Cardiac septum (tissue), 1 donor: Measurements from ENCODE around the gene MYZAP. TPM values are rescaled to one million over a fixed set of nuclear protein-coding genes. Genes with fewer than 3 reads are reported as not detected.

Experiments used
- DNase-seq: peaks from one replicate; pipeline ENCODE4 v3.0.0-alpha.2; 2020; ENCODE audit warnings: low spot score
- intact Hi-C: fragments of 100-400 bp; cut with DNase I; formaldehyde crosslinking; loops from one replicate; pipeline ENCODE4 v1.14.0; 2022
- total RNA-seq: library from RNA; stranded (reverse); fragmentation: NEBNext Ultra II Directional; extraction: Animal tissue kit (Norgen Biotek cat#: 25700); gene quantifications from one replicate; pipeline ENCODE4 v1.2.1, GENCODE V29; 2021
- donor health status: DM: no; HTN: no; CAD: no.

Gene MYZAP
- total RNA-seq, 1 donor from 2014 or later = 658 TPM

- DNase-seq = no peak
- intact Hi-C loops = no loop called here
Measured at GRCh38 chr15:57586661-57587424, 4.9 kb upstream of the MYZAP start.

GRCh38 chr15:57589281-57589680, 2.4 kb upstream of the MYZAP start:
- intact Hi-C loops = no loop called here
- DNase-seq = no peak

DNA sequence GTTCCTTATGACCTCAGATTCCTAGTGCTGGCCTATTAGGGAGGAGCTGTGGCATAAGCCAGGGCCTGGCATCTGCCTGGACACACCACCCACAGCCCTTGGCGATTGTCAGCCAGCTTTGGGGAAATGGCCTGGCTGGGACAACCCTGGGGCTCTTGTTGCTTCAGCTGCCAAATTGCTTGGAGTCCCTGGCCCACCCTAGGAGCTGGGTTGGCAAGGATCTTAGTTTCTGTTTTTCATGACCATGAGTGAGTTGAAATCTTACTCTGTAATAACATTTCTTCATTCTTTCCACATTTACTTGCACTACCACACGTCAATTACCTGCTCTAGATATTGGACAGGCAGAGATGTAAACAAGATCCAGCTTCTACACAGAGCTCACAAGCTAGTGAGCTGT, 1.9 kb upstream of the MYZAP start:
- DNase-seq = no peak
- intact Hi-C loops = loop anchor here (2.0 kb wide), 1 partner anchor 21 kb away; no protein-coding TSS in a partner anchor

DNA sequence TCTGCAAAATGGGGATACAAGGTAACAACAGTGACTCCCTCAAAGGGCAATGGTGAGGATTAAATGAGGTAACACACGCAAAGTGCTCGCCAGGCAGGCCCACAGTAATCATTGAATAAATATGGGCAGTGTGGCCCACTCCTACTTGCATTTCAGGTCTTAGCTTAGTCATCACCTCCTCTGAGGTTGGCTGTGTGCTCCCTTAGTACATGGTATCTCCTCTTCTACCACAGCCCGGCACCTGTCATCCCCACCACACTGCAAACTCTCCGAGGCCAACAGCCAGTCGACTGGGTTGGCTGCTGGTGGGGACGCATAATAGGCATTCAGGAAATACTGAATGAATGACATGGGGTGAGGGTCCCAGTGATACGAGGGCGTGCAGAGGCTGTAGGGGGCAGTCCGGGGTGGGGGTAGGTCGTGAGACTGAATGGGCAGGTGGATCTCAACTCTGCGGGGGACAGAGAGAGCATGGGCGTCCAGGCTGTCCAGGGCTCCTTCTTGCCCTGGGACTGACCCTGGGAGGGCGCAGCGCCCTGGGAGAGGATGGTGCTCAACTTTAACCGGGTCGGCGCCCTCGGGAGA, 375 bp upstream of the MYZAP start:
- intact Hi-C loops = loop anchor here (2.0 kb wide), 1 partner anchor 23 kb away; no protein-coding TSS in a partner anchor
- DNase-seq = no peak

- no peak for DNase-seq
- intact Hi-C loops = no loop called here
Measured at GRCh38 chr15:57592426-57592825, 722 bp downstream of the MYZAP start.

DNA sequence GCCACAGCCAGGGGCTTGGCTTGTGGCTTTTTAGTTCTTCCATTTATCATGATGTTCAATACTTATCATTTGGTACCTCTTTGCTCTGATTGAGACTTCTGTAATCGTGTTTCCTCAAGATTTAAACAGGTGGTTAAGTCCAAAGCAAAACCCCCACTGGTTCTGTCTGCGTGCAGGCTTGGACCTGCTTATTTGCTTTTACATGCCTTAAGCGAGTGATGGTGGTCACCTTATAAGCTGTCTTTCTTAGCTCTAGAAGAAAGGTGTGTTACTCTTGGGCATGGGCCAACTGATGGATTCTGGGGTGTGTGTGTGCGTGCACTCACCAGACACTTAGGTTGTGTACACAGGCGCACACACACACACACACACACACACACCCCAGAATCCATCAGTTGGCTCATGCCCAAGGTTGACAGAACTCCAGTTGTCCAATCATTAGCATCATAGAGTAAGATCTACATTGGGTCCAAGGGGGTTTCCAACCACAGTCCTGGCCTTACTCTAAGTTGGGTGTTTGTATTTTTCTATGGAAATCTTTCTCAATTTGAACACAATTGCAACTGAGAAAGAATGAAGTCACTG, 1.2 kb downstream of the MYZAP start:
- no peak for DNase-seq
- intact Hi-C loops = no loop called here

GRCh38 chr15:57594479-57594878, 2.8 kb downstream of the MYZAP start:
- DNase-seq = no peak
- intact Hi-C loops = loop anchor here (2.0 kb wide), 3 partner anchors 16 to 40 kb away; no protein-coding TSS in a partner anchor

- DNase-seq = no peak
- intact Hi-C loops = loop anchor here (2.0 kb wide), 3 partner anchors 16 to 40 kb away; no protein-coding TSS in a partner anchor
Measured at GRCh38 chr15:57595011-57595866, 3.5 kb downstream of the MYZAP start.

DNA sequence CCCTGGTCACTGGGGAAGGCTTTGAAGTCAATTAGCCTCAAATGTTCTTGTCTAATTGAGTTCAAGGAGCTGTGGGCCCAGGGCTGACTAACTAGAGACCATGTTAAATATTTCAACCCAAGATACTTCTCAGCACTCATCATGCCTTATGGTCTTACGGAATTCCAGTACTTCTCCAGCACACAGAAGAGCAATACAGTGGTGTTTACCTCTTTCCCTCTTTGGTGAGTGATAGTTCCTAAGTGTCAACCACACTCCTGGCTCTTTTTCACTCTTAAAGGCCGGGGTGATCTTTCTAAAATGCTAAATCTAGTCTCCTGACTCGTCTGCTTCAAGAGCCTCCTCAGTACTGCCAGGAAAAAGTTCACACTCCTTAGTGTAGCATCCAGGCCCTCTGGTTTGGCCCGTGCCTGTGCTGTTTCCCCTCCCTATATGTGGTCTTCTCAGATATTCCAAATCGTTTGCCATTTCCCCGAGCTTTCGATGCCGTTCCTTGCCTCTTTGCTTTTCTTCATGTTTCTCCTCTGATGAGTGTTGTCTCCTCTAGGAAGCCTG, 4.7 kb downstream of the MYZAP start:
- intact Hi-C loops = loop anchor here (2.0 kb wide), 1 partner anchor 50 kb away; no protein-coding TSS in a partner anchor
- no peak for DNase-seq

DNA sequence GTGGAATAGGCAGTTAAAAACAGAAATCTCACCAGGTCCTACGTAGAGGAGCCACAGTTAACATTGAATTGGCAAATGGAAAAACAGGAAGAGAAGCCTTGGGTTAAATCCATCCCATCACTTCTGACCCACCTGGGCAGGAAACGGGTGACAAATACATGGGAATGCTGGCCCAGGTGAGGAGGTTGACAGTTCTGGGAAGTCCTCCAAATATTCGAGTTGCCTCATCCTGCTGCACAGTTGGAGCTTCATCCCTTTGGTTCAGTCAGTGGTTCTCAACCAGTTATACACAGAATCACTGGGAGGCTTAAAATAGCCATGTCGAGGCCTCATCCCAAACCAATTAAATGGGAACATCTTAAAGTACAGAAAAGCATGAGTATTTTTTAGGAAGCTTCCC, 5.3 kb downstream of the MYZAP start:
- intact Hi-C loops = loop anchor here (2.0 kb wide), 1 partner anchor 50 kb away; no protein-coding TSS in a partner anchor

GRCh38 chr15:57597431-57597830, 5.7 kb downstream of the MYZAP start:
- intact Hi-C loops = loop anchor here (2.0 kb wide), 1 partner anchor 49 kb away; no protein-coding TSS in a partner anchor
- DNase-seq = no peak

More for the DNA sequence above, 5.3 kb downstream of the MYZAP start:
- no peak for DNase-seq

DNA sequence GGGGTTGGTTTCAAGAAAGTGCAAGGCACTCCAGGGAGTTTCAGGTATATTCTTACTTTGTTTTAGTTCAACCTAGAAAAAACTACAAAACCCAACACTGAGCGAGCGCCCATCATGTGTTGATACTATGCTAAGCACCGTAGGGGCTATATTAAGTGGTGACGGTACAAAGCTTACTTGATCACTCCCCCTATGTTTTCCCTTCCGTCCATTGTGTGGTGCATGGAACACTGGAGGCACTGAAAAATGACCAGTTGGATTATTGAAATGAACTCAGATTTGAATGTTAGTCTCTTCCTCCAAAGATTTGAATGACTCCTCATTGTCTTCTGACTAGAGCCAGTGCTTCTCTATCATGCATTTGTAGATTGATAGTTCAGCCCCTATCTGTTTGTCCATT, 6.6 kb downstream of the MYZAP start:
- intact Hi-C loops = no loop called here
- DNase-seq = no peak

DNA sequence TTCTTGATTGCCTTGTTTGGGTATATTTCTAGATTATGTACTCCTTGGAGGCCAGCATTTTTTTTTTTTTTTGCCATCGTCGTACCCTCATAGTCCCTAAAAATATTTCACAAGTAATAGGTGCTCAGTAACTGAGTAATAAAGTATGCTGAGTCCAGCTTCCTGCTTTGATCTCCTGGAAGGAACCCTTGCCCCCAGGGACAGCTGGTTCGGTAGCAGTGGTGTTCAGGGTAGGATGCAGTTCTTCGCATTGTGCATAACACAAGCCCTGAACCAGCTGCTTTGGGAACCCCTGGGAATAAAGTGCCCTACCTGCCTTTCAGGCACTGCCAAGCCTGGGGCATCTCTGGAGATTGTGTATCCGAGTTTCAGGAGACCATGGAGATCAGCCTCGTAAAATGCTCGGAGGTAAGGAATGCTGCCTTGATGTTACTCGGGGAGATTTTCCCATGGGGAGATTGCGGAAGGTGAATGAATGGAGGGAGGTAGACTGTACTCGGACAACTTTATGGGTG, 7.6 kb downstream of the MYZAP start:
- intact Hi-C loops = no loop called here

DNA sequence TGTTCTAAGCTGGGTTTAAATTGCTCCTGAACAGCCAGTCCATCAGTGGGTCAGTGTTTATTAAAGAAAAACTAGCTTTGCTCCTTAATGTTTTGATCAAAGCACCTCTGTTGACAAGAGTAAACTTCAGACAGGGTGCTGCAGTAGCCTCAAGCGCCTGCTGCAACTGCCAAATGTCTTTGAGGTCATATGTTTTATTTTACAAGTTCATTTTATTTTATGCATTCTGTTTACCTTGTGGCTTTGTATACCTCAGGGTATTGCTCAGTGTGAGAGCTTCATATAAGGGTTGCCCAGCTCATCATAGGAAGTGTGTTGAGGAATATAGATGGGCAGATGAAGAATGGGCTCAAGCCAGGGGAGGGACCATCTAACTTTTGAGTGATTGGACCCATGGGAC, 8.5 kb downstream of the MYZAP start:
- intact Hi-C loops = no loop called here
- no peak for DNase-seq

More for the DNA sequence above, 7.6 kb downstream of the MYZAP start:
- no peak for DNase-seq

GRCh38 chr15:57604507-57604906, 12.8 kb downstream of the MYZAP start:
- DNase-seq = no peak
- intact Hi-C loops = no loop called here

GRCh38 chr15:57605491-57605890, 13.8 kb downstream of the MYZAP start:
- intact Hi-C loops = no loop called here
- DNase-seq = peak; percentile 14

GRCh38 chr15:57606048-57606447, 14.3 kb downstream of the MYZAP start:
- no peak for DNase-seq
- intact Hi-C loops = no loop called here

DNA sequence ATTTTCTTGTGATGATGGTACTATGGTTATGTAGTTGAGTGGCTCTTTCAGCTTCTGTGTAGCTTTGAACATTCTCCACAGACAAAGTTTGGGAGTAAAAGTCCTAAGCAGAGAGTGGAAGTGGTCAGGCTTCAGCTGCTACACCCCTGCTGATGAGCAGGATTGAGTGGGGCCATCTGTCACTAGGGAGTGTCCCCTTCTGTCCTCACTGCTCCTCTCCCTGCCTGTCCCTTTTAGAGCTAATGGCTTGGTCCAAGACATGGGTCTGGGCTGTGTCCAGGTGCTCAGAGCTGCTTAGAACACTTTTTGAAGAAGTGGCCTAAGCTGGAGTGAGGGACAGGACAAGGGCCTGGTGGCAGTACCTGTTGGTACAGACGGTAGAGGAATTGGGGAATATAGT, 15.1 kb downstream of the MYZAP start:
- peak; percentile 10 for DNase-seq
- intact Hi-C loops = no loop called here

- DNase-seq = peak; percentile 74
- intact Hi-C loops = no loop called here
Measured at GRCh38 chr15:57607570-57608000, 15.9 kb downstream of the MYZAP start.
